NCI-H2196 (cell line): ENCODE measurements around the gene CHST12.
A peak's percentile ranks its signal among the peaks of the same experiment; 100 is the strongest.
"Not testable (repeated sequence)": the region's sequence is repeated elsewhere in the genome, so short reads cannot be mapped to it uniquely, and the experiment has no call there.

Source experiments
- DNase-seq: peaks from one replicate; lab custom pipeline; 2025; ENCODE audit not compliant: unreplicated experiment; lab: John Stamatoyannopoulos, UW

The CHST12 gene

DNA sequence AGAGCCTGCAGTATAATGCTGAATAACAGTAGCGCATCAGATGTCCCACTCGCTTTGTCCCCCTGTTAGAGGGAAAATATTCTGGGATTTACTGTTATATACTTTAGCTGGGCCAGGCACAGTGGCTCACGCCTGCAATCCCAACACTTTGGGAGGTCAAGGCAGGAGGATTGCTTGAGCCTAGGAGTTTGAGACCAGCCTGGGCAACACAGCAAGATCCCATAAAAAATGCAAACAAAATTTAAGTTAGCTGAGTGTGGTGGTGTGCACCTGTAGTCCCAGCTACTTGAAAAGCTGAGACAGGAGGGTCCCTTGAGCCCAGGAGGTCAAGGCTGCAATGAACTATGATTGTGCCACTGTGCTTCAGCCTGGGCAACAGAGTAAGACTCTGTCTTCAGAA lies 50.4 kb downstream of the CHST12 start:
- DNase-seq = not testable (repeated sequence)

DNA sequence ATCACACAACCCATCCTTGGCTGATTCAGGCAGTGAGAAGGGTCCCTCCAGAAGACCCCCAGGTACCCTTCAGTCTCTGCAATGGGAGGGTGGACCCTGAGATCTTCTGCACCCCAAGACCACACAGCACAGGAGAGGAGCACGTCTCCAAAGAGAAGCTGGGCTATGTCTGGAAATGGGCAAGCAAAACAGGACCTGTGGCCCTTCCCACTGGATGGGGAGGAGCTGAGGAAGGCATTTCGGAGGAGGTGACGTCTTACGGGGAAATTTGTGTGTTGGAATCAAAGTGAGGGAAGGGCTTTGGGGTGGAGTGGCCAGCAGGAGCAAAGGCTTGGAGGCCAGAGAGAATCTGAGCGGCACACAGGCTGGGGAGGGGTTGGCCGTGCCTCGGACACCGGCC lies 56.3 kb downstream of the CHST12 start:
- DNase-seq = no peak

DNA sequence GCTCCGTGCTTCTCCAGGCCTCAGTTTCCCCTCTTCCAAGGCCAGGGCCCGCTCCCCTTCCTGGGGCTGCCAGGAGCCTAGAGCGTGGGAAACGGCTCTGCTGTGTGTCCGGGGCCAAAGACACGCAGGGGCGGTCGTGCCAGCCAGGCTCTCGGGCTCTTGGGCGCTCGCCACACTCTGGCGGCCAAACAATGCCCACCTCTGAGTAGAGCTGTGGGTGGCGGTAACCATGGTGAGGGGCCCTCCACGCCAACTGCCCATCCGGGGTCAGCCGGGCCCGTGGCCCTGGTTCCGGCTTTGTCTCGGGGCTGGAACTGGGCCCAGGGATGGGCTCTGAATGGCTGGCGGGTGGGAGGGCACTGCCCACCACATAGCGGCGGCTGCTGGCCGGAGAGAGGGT lies 56.8 kb downstream of the CHST12 start:
- DNase-seq = no peak

- DNase-seq = no peak
Observed at GRCh38 chr7:2460641-2461040, 57.2 kb downstream of the CHST12 start.

DNA sequence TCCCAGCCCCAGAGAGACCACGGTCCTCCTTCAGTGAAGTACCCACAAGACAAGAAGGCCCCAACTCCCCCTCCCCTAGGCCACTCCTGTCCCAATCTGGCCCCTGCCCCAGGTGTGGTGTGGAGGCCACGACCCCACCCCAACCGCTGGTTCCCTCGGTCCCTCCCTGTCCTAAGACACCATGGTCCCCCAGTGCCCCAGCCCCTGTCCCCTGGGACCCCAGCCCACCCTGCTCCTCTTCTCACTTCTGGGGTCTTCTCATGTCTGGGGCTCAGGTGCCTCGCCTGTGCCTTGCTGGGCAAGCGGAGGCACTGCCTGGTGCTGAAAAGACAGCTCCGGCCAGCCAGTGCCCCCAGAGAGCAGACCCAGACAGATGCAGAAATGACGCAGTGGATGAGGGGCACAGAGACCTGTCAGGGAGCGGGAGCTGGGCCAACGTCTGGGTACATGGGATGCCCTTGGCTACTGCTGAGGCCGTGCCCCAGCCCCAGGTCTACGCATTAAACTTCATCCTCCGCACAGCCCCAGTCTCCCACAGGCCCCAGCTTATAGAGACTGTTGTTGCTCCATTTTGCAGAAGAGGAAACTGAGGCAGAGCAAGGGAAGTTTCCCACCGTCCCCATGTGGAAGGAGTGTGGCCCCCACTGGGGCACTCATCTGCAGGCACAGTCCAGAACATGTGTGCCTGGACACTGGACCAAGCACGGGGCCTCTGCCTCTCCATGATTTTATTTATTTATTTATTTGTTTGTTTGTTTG lies 58.0 kb downstream of the CHST12 start:
- DNase-seq = no peak

- no peak for DNase-seq
Observed at GRCh38 chr7:2462731-2463130, 59.3 kb downstream of the CHST12 start.

DNA sequence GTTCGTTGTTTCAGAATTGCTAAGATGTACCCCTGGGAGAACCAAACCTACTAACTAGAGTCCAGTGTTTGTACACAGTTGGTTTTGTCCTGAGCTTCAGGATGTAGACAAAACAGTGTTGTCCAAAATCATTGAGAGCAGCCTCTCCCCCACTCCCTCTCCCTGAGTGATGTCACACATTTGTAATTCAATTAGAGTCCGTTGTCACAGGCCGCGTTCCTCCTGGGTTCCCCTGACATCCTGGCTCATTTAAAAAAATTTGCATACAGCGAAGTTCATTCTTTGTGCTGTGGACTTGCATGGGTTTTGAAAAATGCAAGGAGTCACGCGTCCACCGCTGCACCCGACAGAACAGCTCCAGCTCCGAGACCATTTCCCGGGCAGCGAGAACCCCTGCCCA lies 62.5 kb downstream of the CHST12 start:
- DNase-seq = no peak

DNA sequence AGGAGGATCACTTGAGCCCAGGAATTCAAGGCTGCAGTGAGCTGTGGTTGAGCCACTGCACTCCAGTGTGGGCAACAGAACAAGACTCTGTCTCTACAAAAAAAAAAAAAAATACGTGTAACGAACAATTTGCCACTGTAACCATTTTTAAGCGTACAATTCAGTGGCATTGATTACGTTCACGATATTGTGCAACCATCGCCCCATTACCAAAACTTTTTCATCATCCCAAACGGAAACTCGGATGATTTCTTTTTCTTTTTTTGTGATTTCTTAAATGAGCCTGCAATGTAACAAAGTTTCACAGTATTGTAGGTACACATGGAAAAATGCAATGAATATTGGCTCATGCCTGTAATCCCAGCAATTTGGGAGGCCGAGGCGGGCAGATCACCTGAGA lies 63.3 kb downstream of the CHST12 start:
- no peak for DNase-seq

DNA sequence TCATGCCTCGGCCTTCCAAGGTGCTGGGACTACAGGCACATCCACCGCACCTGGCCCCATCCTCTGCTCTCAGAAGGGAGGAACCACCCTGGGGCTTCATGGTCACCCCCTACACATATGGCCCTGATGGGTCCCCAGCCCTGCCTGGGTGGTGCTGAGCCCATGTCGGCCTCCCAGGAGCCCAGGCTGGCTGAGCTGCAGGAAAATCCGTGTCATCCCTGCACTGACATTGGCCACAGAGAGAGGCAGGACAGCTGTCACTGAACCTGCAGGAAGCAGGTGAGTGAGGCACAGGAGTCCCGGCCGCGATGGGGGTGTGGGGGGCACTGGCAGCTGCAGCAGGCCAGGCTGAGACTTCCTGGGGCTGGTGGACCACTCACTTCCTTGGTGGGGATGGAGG lies 64.8 kb downstream of the CHST12 start:
- no peak for DNase-seq

DNA sequence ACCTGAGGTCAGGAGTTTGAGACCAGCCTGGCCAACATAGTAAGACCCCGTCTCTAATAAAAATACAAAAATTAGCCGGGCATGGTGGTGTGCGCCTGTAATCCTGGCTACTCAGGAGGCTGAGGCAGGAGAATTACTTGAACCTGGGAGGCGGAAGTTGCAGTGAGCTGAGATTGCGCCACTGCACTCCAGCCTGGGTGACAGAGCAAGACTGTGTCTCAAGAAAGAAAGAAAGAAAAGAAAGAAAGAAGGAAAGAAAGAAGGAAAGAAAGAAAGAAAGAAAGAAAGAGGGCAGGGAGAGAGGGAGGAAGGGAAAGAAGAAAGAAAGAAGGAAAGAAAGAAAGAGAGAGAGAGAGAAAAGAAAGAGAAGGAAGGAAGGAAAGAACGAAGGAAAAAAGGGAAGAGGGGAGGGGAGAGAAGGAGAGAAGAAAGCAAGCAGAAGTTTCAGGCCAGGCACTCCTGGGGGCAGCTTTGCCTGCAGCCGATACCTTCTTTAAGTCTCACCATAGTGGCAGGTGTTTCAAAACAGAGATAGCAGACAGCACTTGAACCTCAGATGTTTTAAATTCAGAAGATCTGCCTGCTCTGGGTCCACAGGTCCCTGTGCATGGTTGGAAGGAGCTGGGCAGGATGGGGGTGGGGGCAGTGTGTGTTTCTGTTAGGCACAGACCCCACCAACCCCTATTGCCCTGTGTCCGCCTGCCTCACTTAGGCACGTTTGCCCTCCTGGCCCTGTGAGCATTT lies 66.2 kb downstream of the CHST12 start:
- not testable (repeated sequence) for DNase-seq

GRCh38 chr7:2470204-2471021 lies 67.0 kb downstream of the CHST12 start:
- no peak for DNase-seq

- peak; percentile 43 for DNase-seq
Observed at GRCh38 chr7:2471022-2471329, 67.6 kb downstream of the CHST12 start.

- peak; percentile 65 for DNase-seq
Observed at GRCh38 chr7:2471396-2471795, 68.0 kb downstream of the CHST12 start.

DNA sequence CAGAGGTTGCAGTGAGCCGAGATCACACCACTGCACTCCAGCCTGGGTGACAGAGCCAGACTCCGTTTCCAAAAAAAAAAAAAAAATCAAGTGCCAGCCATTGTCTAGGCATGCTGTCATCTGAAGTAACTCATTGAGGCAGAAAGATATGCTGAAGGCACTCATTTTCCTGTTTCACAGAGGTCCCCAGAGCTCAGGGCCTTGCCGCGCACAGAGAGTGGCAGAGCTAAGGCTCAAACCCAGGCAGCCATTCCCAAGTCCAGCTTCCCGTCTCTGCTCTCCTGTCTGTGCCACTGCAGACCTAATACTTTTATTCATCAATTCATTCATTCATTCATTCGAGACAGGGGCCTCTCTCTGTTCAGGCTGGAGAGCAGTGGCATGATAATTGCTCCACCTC lies 69.3 kb downstream of the CHST12 start:
- no peak for DNase-seq

- DNase-seq = no peak
Observed at GRCh38 chr7:2473496-2474180, 70.2 kb downstream of the CHST12 start.

GRCh38 chr7:2474224-2474623 lies 70.8 kb downstream of the CHST12 start:
- no peak for DNase-seq

- no peak for DNase-seq
Observed at GRCh38 chr7:2474813-2475677, 71.6 kb downstream of the CHST12 start.

- no peak for DNase-seq
Observed at GRCh38 chr7:2475678-2476015, 72.2 kb downstream of the CHST12 start.

- DNase-seq = no peak
Observed at GRCh38 chr7:2476298-2476697, 72.9 kb downstream of the CHST12 start, which contains the start of gene GRIFIN. Gene GRIFIN, minus strand, starts transcription at chr7:2476398. Its CDS starts 15 bp downstream, at chr7:2476383.

DNA sequence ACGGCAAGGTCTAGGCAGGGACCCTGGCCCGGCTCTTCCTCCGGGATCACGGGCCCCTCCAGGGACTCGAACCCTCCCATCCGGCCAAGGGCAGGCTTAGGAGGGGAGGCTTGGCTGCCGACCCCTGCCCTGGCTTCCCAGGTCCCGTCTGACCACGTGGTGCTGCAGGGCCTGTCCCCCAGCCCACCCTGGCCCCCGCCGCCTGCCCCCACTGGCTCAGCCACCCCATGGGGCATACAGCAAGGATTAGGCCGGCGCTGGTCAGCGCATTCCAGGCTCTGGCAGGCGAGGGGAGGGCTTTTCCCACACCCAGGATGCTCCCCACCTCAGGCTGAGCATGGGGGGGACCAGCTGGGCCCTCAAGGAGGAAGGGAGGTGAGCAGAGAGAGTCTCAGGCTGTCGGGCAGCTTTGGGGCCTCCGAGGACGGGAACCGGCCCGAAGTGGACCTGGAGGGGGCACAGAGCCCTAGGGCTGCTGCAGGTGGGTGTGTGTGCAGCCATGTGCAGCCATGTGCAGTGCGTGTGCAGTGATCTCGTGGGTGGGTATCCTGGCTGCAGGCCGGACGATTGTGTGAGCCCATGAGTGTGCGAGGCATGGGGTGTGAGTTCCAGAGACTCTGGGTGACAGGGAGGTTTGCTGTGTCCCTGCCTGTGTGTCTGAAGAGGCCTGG lies 73.5 kb downstream of the CHST12 start:
- DNase-seq = no peak
